GM19463 (cell line): ENCODE results near the gene CLEC2L.
"Not testable (repeated sequence)": the region's sequence is repeated elsewhere in the genome, so short reads cannot be mapped to it uniquely, and the experiment has no call there.

Experiments
- ATAC-seq: cut with Tn5 transposase; IDR thresholded peaks from one replicate; pipeline ENCODE4 v1.9.1; 2021; ENCODE audit warnings: mild to moderate bottlenecking, moderate library complexity; ENCODE audit not compliant: unreplicated experiment

CLEC2L gene

GRCh38 chr7:139553991-139554700 is 30.7 kb downstream of the CLEC2L start:
- not testable (repeated sequence) for ATAC-seq

DNA sequence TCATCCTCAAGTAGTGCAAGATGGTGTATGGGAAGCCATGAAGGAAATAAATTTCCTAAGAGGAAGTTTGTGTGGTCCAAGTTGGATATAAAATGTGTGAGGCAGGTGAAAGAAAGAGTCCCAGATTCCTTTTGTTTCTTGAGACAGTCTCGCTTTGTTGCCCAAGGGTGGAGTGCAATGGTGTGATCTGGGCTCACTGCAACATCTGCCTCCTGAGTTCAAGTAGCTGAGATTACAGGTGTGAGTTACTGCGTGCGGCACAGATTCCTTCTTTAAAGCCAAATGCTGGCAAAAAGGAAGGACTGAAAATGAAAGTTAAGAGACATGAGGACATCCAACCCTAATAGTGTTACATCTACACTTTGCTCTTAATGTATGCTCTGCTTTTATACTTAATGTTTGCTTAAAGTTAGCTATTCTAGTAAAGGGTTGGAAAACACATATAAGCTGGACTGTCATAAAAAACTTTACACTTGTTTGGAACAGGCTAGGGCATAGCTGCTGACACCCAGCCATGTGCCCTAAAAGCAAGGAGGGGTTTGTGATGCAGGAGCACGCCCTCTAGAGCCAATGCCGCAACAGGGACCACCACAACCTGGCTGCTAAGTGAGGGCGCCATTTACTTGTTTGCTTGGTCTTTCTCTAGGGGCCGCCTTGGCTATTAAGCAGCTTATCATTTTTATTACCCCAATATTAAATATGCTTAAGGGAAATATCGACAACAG is 34.5 kb downstream of the CLEC2L start:
- no peak for ATAC-seq

GRCh38 chr7:139559364-139560105 is 36.0 kb downstream of the CLEC2L start:
- ATAC-seq: no peak

GRCh38 chr7:139560199-139560598 is 36.7 kb downstream of the CLEC2L start:
- no peak for ATAC-seq

GRCh38 chr7:139560678-139561077 is 37.2 kb downstream of the CLEC2L start:
- ATAC-seq: no peak

DNA sequence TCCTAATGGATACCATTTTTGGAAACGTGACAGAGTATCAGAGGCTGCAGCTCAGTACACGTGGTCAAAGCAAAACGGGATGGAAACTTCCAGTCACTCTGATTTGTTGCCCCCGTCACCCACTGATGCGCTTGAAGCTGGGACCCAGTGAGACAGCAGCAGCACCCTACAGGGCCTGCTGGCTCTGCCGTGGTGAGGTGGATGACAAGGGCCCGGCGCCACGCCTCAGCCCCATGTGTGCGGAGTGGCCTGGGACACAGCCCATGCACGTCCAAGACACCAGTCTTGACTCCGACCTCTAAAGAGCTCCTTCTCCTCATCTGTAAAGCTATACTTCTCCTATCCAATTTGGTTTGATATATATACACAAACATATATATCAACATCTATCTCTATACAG is 39.0 kb downstream of the CLEC2L start:
- ATAC-seq: no peak

GRCh38 chr7:139562961-139563565 is 39.6 kb downstream of the CLEC2L start:
- ATAC-seq: no peak

DNA sequence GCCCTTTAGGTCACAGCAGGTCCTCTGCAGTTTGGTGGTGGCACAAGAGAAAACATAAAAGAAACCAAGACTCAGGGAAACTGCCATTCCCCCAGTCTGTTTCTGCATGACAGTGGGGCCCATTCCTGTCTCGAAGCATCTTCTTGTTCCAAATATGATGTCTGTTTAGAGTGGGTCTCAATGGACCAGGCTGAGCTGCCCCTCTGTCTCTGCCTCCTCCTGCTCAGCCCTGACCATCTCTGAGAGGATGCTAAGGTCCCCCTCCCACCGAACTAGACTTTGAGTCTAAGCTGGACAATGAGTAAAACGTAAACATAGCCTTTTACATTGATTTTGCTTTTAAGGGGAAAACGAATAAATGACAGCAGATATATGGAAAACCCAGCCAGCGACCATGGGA is 40.4 kb downstream of the CLEC2L start:
- no peak for ATAC-seq

DNA sequence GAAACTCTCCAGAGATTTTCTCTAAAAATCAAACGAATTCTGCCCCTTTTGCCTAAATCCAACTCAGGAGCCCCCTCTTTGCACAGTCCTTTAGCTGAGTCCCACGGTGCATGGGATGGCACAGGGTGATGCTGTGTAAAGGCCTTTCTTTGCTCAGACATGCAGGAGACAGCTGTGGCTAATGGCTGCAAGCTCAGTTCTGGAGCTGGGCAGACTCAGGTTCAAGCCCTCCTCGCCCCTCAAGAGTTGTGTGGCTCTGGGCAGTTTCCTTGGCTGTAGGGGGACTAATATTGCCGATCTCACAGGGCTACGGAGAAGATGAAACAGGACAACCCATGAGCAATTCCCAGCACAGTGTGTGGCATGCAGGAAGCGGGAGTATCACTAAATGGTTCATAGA is 42.6 kb downstream of the CLEC2L start:
- no peak for ATAC-seq

GRCh38 chr7:139566736-139567646 is 43.5 kb downstream of the CLEC2L start:
- ATAC-seq: no peak

GRCh38 chr7:139567647-139568345 is 44.3 kb downstream of the CLEC2L start:
- ATAC-seq: no peak

- no peak for ATAC-seq
Measured at GRCh38 chr7:139568346-139568675, 44.8 kb downstream of the CLEC2L start.

DNA sequence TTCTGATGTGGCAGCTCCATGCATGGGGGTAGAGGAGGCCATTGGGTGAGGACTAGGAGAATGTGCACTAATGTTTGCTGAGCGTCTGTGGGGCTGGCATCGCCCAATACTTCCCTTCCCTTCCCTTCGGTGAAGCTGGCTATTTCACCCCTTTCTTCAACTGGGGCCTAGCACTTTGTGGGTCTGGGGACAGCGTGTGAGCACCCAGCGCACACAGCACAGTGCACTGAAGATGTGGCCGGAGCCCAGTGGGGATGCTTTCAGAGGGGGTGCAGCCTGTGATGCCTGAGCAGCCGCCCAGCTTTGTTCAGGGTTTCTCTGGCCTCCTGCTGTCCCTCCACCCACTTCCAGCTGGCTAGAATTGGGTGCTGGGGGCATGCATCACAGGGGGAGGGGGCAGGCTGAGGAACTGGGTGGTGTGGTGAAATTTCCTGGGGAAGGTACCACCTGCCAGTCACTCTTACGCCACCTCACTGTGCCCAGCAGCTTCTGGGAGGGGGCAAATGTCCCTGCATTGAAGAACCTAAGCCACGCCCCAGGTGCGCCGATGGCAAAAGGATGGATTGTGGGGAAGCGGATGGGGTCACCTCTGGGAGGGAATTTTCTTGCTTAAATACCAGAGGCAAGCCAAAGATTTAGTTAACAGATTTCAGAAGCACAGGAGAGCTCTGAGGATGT is 45.5 kb downstream of the CLEC2L start:
- ATAC-seq: no peak

- ATAC-seq: no peak
Measured at GRCh38 chr7:139570119-139570518, 46.6 kb downstream of the CLEC2L start.

GRCh38 chr7:139570626-139571025 is 47.1 kb downstream of the CLEC2L start:
- no peak for ATAC-seq

DNA sequence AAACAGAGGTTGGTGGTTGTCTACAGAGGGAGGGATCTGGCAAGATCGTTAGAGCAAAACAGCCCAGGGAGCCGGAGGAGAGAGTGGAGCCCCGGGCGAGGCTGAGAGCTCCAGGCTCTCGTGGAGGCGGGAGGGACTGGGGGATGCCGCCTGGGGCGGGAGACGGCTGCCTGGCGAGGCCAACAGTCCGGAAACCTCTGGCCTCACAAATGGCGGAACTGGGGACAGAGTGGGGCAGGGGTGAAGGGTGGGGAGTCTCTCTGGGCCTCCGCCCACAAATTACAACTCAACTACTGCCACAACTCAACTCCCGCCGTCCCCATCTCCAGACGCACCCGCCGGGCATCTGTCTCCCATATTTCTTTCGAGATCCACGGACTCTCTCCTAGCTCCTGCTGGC is 47.7 kb downstream of the CLEC2L start:
- ATAC-seq: no peak

- ATAC-seq: no peak
Measured at GRCh38 chr7:139571651-139572050, 48.2 kb downstream of the CLEC2L start.

GRCh38 chr7:139572071-139572470 is 48.6 kb downstream of the CLEC2L start:
- no peak for ATAC-seq

GRCh38 chr7:139572704-139573385 is 49.4 kb downstream of the CLEC2L start:
- ATAC-seq: no peak
